Activated CD8-positive, alpha-beta memory T cell treated with anti-CD3 and anti-CD28 coated beads, Interleukin-2, amount 10 ng/mL, durations not matched to agents 7 days and 5 days (primary cell): ENCODE results near the gene MAP3K12. TPM values are rescaled to one million over a fixed set of nuclear protein-coding genes. Genes with fewer than 3 reads are reported as not detected.

ENCODE experiments used
- ATAC-seq: fragments of 150-1000 bp; cut with Tn5 transposase; one replicate; pipeline ENCODE4 v1.10.0; 2021; ENCODE audit warnings: moderate library complexity
- CTCF ChIA-PET: fragments of 350-600 bp; sonication (Branson Sonifier 250); formaldehyde crosslinking; loops from one replicate; lab custom pipeline; 2021; ENCODE audit warnings: antibody characterized with exemption; lab: Charles Lee
- DNase-seq: peaks from one replicate; pipeline ENCODE4 v3.0.0-alpha.2; 2020
- H3K27ac Mint-ChIP-seq: one replicate; pipeline ENCODE4 v1.8.0; 2021; ENCODE audit warnings: mild to moderate bottlenecking, mixed read lengths
- H3K27me3 Mint-ChIP-seq: one replicate; pipeline ENCODE4 v1.8.0; 2021; ENCODE audit warnings: mixed read lengths
- H3K36me3 Mint-ChIP-seq: one replicate; pipeline ENCODE4 v1.8.0; 2021; ENCODE audit warnings: mild to moderate bottlenecking, mixed read lengths
- H3K4me1 Mint-ChIP-seq: one replicate; pipeline ENCODE4 v1.8.0; 2021; ENCODE audit warnings: mixed read lengths
- H3K4me3 Mint-ChIP-seq: one replicate; pipeline ENCODE4 v1.8.0; 2021; ENCODE audit warnings: mild to moderate bottlenecking, moderate library complexity, mixed read lengths
- H3K9me3 Mint-ChIP-seq: one replicate; pipeline ENCODE4 v1.8.0; 2022; ENCODE audit warnings: low read depth, mixed read lengths
- total RNA-seq, 2 experiments: library from RNA; stranded (reverse); gene quantifications; one replicate each; pipeline ENCODE4 v1.2.3, GENCODE V29; 2021

MAP3K12 gene
- total RNA-seq, 2 experiments from 2014 or later, result 19.1 to 19.3 TPM

DNA sequence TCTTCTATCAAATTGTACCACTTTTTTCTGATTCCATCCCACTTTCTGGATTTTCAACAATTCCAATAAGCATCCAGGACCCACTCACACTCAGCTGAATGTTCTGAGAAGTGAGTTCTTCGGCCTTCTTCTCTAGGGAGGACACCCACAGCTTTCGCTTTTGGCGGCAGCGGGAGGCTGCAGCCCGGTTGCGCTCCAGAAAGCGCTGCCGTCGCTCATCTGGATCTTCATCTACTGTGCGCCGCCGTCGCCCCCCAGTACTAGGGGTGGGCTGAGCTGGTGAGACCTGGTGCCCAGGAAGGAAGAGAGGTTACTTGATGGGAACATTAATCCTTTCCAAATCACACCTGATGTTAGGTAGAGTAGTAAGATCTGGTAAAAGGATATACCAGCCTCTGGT is 25.2 kb upstream of the MAP3K12 start:
- peaks cover 28% of the 10 kb centered on the region for H3K36me3 Mint-ChIP-seq
- no peak overlapping the region for H3K4me3 Mint-ChIP-seq
- no peaks in the 10 kb centered on the region for H3K27me3 Mint-ChIP-seq
- no peak overlapping the region for H3K27ac Mint-ChIP-seq
- DNase-seq (no peak), ATAC-seq (no peak)
- CTCF ChIA-PET, result interaction anchor here (0.7 to 2.2 kb wide), 2 partner anchors 10 to 16 kb away, joined by 4 to 7 read pairs; partner anchors contain the start of gene NPFF
- H3K4me1 Mint-ChIP-seq, result peaks cover 2% of the 10 kb centered on the region
- H3K9me3 Mint-ChIP-seq, result no peaks in the 10 kb centered on the region

DNA sequence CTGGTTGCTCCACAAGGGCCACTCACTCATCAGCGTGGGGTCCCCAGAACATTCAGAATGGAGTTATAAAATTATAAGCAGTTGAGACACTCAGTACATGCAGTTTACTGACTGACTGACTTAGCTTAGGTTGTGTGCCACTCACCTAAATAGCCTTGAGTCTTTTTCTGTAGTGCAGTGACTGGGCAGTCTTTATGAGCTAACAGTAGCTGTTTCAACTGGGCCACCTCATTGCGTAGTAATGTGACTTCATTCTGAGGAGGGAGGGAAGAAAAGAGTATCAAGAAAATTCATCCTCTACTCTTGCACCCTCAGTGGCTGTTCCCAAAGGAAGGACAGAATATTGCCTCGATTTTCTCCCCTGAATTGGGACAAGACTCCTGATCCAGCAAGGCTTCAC is 23.9 kb upstream of the MAP3K12 start:
- Mint-ChIP-seq H3K27me3 (no peaks in the 10 kb centered on the region), H3K4me1 (peaks cover 2% of the 10 kb centered on the region), H3K4me3 (no peak overlapping the region), H3K27ac (no peak overlapping the region), H3K36me3 (peaks cover 25% of the 10 kb centered on the region), H3K9me3 (no peaks in the 10 kb centered on the region)
- DNase-seq (no peak), ATAC-seq (no peak)
- CTCF ChIA-PET, result interaction anchor here (2.2 kb wide), 1 partner anchor 15 kb away, joined by 7 read pairs; the partner anchor contains the start of gene NPFF

- Mint-ChIP-seq H3K9me3 (no peaks in the 10 kb centered on the region), H3K4me1 (peaks cover 13% of the 10 kb centered on the region), H3K4me3 (no peak overlapping the region), H3K36me3 (peaks cover 25% of the 10 kb centered on the region), H3K27me3 (no peaks in the 10 kb centered on the region), H3K27ac (no peak overlapping the region)
- DNase-seq (no peak), ATAC-seq (no peak)
- CTCF ChIA-PET, result interaction anchor here (1.2 to 3.1 kb wide), 3 partner anchors 10 to 197 kb away, joined by 3 to 24 read pairs (median 5); partner anchors contain the start of genes AAAS, ATP5MC2 and NPFF
Measured at GRCh38 chr12:53518381-53518780, 19.1 kb upstream of the MAP3K12 start.

DNA sequence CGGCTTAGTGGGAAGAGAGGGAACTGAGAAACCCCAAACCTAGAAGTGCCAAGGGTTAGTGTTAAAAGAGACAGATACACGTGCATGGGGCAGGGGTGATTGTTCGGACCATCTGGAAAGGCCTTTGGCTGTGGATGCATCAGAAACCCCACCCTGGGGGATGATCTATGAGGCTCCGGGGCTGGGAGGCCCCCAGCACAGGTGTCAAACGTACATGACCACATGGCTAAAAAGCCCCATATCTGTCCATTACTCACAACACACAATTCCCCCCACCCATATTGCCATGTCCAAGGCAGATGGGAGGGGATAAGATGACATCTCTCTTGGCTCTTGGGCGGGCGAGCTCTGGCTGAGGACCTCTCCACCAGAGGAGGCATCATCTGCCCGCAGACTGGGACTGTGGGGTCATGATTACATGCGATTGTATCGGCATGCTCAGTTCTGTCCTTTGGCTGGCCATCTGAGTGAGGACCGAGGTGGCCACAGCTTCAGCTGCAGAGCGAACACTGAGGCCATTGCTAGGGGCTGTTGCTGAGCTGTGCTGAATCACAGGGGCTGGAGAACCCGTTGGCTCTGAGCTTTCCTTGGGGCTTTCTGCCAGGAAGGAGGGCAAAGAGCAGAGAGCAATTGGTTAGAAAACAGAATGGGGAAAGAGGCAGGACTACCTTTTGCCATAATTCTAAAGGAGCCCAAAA is 17.6 kb upstream of the MAP3K12 start:
- Mint-ChIP-seq H3K27me3 (no peaks in the 10 kb centered on the region), H3K36me3 (peaks cover 20% of the 10 kb centered on the region), H3K4me1 (peaks cover 13% of the 10 kb centered on the region), H3K9me3 (no peaks in the 10 kb centered on the region), H3K27ac (no peak overlapping the region), H3K4me3 (no peak overlapping the region)
- ATAC-seq (no peak), DNase-seq (no peak)
- CTCF ChIA-PET, result interaction anchor here (1.1 to 3.1 kb wide), 2 partner anchors 8 to 164 kb away, joined by 4 to 24 read pairs; partner anchors contain the start of gene NPFF

DNA sequence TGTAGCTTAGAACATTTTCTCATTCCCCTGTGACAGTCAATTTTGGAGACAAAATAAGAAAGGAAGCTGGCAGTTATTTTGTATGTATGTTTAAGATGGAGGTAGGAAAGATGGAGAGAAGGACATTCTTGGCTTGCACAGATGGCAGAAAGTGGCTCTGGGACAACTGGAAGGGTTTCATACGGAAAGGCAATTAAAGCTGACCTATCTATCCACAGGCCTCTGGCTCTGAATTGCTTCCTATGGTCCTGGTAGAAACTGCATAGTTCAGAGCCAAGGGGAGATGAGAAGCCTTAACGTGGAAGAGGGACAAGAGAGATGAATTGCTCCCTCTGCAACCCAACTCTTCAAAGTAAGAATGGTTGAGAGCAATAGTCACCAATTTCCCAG is 16.0 kb upstream of the MAP3K12 start:
- H3K4me1 Mint-ChIP-seq, result peaks cover 13% of the 10 kb centered on the region
- ATAC-seq (no peak), DNase-seq (no peak)
- no peak overlapping the region for H3K4me3 Mint-ChIP-seq
- no peak overlapping the region for H3K27ac Mint-ChIP-seq
- H3K9me3 Mint-ChIP-seq, result no peaks in the 10 kb centered on the region
- peaks cover 12% of the 10 kb centered on the region for H3K36me3 Mint-ChIP-seq
- H3K27me3 Mint-ChIP-seq, result no peaks in the 10 kb centered on the region
- CTCF ChIA-PET, result interaction anchor here (1.8 kb wide), 1 partner anchor 9 kb away, joined by 4 read pairs; no protein-coding TSS in a partner anchor

GRCh38 chr12:53514628-53515290 is 15.5 kb upstream of the MAP3K12 start:
- Mint-ChIP-seq H3K4me3 (no peak overlapping the region), H3K36me3 (peaks cover 10% of the 10 kb centered on the region), H3K27me3 (no peaks in the 10 kb centered on the region), H3K9me3 (no peaks in the 10 kb centered on the region), H3K27ac (no peak overlapping the region), H3K4me1 (peaks cover 13% of the 10 kb centered on the region)
- ATAC-seq (no peak), DNase-seq (no peak)
- CTCF ChIA-PET, result interaction anchor here (1.8 kb wide), 1 partner anchor 9 kb away, joined by 4 read pairs; no protein-coding TSS in a partner anchor

- Mint-ChIP-seq H3K4me1 (peaks cover 18% of the 10 kb centered on the region), H3K36me3 (peaks cover 10% of the 10 kb centered on the region), H3K27ac (peak overlapping the region; percentile 38), H3K4me3 (no peak overlapping the region), H3K27me3 (no peaks in the 10 kb centered on the region), H3K9me3 (no peaks in the 10 kb centered on the region)
- CTCF ChIA-PET, result interaction anchor here (1.6 to 1.8 kb wide), 2 partner anchors 10 to 193 kb away, joined by 4 to 5 read pairs; partner anchors contain the start of gene AAAS
- DNase-seq (no peak), ATAC-seq (no peak)
Measured at GRCh38 chr12:53513712-53514410, 14.6 kb upstream of the MAP3K12 start.

DNA sequence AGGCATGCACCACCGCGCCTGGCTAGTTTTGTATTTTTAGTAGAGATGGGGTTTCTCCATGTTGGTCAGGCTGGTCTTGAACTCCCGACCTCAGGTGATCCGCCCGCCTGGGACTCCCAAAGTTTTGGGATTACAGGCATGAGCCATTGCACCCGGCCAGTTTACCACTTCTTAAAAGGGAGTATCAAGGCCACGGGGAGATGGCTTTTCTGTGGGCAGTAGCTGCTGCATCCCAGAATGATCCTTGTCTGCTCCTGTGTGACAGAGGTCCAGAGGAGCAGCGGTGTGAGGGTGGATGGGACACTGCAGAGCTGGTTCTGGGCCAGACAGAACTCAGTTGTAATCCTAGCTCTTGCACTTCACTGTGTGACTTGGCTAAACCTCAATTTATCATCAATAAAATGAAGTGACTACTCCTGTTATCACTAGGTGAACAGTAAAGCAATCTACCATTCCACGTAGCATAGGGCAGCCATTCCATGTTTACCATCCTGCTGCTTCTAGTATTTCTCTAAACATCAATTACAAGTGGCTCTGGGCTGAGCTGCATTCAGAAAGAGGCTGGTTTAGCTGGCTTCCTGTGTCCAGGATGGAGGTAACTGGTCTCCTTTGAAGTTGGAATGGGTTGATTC is 11.0 kb upstream of the MAP3K12 start:
- ATAC-seq (no peak), DNase-seq (no peak)
- H3K4me1 Mint-ChIP-seq, result peaks cover 17% of the 10 kb centered on the region
- H3K9me3 Mint-ChIP-seq, result no peaks in the 10 kb centered on the region
- no peak overlapping the region for H3K27ac Mint-ChIP-seq
- H3K36me3 Mint-ChIP-seq, result peaks cover 6% of the 10 kb centered on the region
- CTCF ChIA-PET, result interaction anchor here (2.1 to 4.3 kb wide), 5 partner anchors 8 to 186 kb away, joined by 8 to 31 read pairs (median 24); partner anchors contain the start of genes ATP5MC2, MAP3K12 and TARBP2
- H3K4me3 Mint-ChIP-seq, result no peak overlapping the region
- no peaks in the 10 kb centered on the region for H3K27me3 Mint-ChIP-seq

GRCh38 chr12:53508534-53509170 is 9.4 kb upstream of the MAP3K12 start:
- CTCF ChIA-PET, result interaction anchor here (0.7 to 4.3 kb wide), 54 partner anchors 9 to 442 kb away, joined by 3 to 34 read pairs (median 4); partner anchors contain the start of genes AAAS, ATP5MC2, ESPL1 and MAP3K12
- Mint-ChIP-seq H3K4me3 (no peak overlapping the region), H3K27ac (peak overlapping the region; percentile 78), H3K9me3 (no peaks in the 10 kb centered on the region), H3K36me3 (peaks cover 5% of the 10 kb centered on the region), H3K4me1 (peaks cover 13% of the 10 kb centered on the region), H3K27me3 (no peaks in the 10 kb centered on the region)
- peak; percentile 98 for ATAC-seq
- peak; percentile 92 for DNase-seq

- H3K36me3 Mint-ChIP-seq, result peaks cover 4% of the 10 kb centered on the region
- H3K4me1 Mint-ChIP-seq, result peaks cover 15% of the 10 kb centered on the region
- CTCF ChIA-PET, result interaction anchor here (0.6 to 4.3 kb wide), 8 partner anchors 11 to 366 kb away, joined by 3 to 34 read pairs (median 18); partner anchors contain the start of gene AAAS
- no peaks in the 10 kb centered on the region for H3K9me3 Mint-ChIP-seq
- H3K27ac Mint-ChIP-seq, result peak overlapping the region; percentile 52
- DNase-seq (no peak), ATAC-seq (no peak)
- H3K27me3 Mint-ChIP-seq, result no peaks in the 10 kb centered on the region
- H3K4me3 Mint-ChIP-seq, result no peak overlapping the region
Measured at GRCh38 chr12:53507603-53507885, 8.3 kb upstream of the MAP3K12 start.

DNA sequence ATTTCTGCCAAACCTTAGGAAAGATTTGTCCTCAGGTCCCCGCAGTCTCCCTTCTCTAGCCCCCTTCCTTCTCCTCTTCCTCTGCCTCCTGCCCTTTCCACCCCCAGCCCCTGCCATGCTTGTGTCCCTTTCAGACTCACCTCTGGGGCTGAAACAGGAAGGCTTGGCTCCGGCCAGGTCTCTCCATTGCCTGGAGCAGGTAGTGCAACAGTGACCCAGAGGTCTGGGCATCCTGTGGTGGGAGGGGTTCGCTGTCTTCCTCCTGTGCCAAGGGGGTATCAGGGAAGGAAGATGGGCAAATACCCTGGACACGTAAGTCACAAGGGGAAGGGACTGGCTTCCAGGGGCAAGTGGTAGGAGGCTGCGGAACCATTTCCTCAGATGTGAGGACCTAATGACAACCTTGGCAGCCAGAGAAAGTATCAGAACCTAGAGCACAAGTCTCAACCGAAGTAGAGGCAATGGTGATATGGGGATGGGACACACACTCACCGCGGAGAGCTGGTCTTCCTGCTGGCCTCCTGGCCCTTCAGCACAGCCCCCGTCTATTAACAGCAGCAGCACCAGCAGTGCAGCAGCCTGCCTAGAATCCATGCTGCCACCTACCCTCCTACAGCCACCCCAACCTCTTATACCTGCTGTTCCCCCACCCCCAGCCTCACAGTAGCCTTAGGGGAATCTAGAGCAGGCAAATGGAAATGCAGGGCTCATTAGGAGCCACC is 7.8 kb upstream of the MAP3K12 start, which contains the start of gene NPFF:
Gene NPFF (minus strand): TSS at position 604 of the 722 bp plus-strand sequence. CDS start 10 bp downstream, at position 594.
- Mint-ChIP-seq H3K27me3 (no peaks in the 10 kb centered on the region), H3K9me3 (no peaks in the 10 kb centered on the region), H3K4me3 (no peak within 1 kb of the TSS), H3K27ac (peak within 1 kb of the TSS; percentile 52), H3K4me1 (peaks cover 19% of the 10 kb centered on the region), H3K36me3 (peaks cover 3% of the 10 kb centered on the region)
- ATAC-seq (no peak), DNase-seq (no peak)
- CTCF ChIA-PET, result interaction anchor here (0.6 to 4.3 kb wide), 6 partner anchors 11 to 365 kb away, joined by 4 to 34 read pairs (median 20); partner anchors contain the start of gene AAAS

DNA sequence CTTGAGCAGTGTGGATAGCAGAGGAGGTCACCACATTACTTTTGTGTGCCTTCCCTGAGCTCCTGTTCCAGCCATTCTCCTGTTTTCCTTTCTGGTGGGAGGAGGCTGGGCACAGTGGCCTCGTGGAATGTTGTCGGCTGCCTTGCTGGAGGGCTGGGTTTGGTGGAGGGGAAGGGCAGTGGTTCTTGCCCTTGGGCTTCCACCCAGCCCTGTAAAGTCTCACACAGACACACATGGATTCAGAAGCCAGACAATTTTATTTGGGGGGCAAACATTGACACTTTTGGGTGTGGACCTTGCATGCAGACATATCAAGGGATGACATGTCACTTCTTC is 7.2 kb upstream of the MAP3K12 start:
- Mint-ChIP-seq H3K27me3 (no peaks in the 10 kb centered on the region), H3K9me3 (no peaks in the 10 kb centered on the region), H3K36me3 (peaks cover 2% of the 10 kb centered on the region), H3K4me3 (no peak overlapping the region), H3K27ac (no peak overlapping the region), H3K4me1 (peaks cover 23% of the 10 kb centered on the region)
- no peak for DNase-seq
- no peak for ATAC-seq
- CTCF ChIA-PET, result no interaction called here
